HG03520 (cell line): ENCODE measurements around the gene UQCC5.
"Not testable (repeated sequence)": the region's sequence is repeated elsewhere in the genome, so short reads cannot be mapped to it uniquely, and the experiment has no call there.

ENCODE experiments used
- ATAC-seq: cut with Tn5 transposase; IDR thresholded peaks from one replicate; pipeline ENCODE4 v1.9.1; 2021; ENCODE audit warnings: mild to moderate bottlenecking, moderate library complexity; ENCODE audit not compliant: unreplicated experiment

The UQCC5 gene

GRCh38 chr3:52521881-52522650 is 14.3 kb upstream of the UQCC5 start:
- ATAC-seq: no peak

DNA sequence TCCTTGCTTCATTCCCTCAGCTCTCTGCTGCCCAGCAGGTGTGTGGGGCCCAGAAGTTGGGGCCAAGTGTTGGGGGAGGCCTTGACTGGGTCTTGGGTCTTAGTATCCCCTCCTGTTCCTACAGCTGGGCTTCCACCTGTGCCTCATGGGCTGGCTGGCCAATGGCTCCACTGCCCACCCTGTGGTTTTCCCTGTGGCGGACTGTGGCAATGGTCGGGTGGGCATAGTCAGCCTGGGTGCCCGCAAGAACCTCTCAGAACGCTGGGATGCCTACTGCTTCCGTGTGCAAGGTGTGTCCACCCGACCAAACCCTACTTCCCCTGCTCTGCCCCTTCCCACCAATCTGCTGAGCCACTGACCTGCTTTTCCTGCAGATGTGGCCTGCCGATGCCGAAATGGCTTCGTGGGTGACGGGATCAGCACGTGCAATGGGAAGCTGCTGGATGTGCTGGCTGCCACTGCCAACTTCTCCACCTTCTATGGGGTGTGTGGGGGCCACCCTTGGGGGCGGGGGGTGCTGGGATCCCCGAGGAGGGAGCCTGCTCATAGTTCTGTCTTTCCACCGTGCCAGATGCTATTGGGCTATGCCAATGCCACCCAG is 13.7 kb upstream of the UQCC5 start:
- ATAC-seq: no peak

DNA sequence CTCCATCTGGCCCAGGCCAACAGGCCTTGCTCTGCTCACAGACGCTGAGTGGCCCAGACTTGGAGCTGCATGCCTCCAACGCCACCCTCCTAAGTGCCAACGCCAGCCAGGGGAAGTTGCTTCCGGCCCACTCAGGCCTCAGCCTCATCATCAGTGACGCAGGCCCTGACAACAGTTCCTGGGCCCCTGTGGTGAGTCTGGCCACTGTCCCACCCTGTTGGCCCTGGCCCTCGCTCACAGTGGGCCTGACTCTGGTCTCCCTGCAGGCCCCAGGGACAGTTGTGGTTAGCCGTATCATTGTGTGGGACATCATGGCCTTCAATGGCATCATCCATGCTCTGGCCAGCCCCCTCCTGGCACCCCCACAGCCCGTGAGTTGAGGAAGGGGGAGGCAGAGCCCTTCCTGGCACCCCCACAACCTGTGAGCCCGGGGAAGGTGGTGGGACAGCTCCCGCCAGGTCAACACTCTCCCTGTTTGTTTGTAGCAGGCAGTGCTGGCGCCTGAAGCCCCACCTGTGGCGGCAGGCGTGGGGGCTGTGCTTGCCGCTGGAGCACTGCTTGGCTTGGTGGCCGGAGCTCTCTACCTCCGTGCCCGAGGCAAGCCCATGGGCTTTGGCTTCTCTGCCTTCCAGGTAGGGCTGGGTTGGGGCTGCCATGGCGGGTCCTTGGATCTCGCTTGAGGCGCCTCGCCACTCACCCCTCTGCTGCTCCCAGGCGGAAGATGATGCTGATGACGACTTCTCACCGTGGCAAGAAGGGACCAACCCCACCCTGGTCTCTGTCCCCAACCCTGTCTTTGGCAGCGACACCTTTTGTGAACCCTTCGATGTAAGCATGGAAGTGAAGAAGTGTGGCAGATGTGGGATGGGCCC is 12.8 kb upstream of the UQCC5 start:
- no peak for ATAC-seq

GRCh38 chr3:52524258-52524751 is 12.1 kb upstream of the UQCC5 start:
- ATAC-seq: no peak

- ATAC-seq: no peak
Measured at GRCh38 chr3:52524752-52525679, 11.4 kb upstream of the UQCC5 start.

GRCh38 chr3:52525680-52526561 is 10.5 kb upstream of the UQCC5 start:
- no peak for ATAC-seq

- ATAC-seq: not testable (repeated sequence)
Measured at GRCh38 chr3:52526671-52527038, 9.8 kb upstream of the UQCC5 start.

GRCh38 chr3:52527039-52527731 is 9.2 kb upstream of the UQCC5 start:
- no peak for ATAC-seq

DNA sequence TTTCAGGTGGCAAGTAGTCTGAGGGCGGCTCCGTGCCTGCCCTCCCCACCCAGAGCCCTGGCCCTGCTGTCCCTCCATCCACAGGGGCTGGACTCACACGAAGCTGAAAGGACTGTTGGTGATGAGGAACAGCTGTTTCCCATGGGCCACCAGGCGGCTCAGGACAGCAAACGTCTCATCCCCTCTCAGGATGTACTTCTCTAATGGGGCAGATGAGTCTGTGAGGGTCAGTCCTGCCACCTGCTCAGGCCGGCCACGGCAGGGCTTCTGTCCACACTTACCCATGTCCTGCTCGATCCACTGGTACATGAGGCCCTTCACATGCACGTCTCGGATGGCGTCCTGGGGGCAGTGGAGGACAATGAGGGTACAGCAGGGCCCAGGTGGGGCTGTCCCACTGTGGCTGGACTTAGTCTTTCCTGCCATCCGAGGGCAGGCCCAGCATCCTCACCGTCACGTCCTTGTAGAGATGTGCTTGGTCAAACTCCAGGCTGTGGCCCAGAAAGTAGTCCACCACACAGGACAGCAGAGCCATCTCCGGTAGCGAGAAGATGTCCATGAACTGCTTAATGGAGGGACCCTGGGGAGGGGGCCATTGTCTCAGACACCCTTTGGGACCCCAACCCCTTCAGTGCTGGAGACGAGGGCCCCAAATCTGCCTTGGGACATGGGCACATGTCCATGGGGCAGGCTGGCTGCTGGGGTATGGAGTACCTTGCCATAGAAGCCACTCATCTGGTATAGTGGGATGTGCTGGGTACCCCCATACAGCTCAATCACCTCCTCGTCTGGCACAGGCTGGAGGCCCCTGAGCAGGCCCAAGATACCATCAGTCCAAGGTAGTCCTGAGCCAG is 8.4 kb upstream of the UQCC5 start:
- ATAC-seq: no peak

GRCh38 chr3:52528586-52529375 is 7.6 kb upstream of the UQCC5 start:
- no peak for ATAC-seq

DNA sequence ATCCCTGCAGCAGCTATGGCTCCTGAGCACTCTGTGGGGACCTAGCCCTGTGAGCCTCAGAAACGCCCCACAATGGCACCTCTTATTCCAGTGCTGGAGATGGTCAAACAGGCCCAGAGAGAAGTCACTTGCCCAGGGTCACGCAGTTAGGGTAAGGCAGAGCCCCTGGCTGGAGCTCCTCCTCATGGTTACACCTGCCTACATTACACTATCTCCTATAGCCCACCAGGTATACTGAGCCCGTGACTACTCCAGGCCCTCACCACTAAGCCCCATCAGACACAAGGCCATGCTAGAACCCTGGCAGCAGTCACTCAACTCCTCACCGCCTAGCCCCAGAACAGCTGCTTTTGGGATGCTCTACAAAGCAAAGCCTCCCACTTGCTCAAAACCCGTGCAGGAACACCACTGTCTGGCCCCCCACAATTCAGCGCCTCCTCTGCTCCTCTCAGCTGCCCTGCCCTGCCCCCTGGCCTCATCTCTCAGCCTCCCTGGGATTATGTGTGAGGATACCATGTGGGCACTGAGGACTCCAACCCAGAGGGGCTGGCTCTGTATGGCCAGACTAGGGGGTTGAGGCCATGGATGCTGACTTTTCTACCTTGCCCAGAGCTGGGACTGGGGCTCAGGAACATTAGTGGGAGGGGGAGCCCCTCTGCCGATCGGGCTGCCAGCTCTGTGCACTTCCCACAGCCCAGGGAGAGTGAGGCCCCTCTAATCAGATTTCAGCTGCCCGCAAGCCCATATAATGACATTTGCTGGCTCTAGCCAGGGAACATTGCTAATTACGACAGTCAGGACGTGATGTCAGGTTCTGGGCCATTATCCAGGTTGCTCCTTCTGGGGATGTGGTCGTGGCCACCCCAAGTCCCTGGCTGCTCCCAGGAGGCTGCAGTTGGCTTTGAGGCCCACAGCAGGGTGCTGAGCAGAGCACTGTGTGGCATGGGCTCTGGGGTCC is 6.8 kb upstream of the UQCC5 start:
- no peak for ATAC-seq

DNA sequence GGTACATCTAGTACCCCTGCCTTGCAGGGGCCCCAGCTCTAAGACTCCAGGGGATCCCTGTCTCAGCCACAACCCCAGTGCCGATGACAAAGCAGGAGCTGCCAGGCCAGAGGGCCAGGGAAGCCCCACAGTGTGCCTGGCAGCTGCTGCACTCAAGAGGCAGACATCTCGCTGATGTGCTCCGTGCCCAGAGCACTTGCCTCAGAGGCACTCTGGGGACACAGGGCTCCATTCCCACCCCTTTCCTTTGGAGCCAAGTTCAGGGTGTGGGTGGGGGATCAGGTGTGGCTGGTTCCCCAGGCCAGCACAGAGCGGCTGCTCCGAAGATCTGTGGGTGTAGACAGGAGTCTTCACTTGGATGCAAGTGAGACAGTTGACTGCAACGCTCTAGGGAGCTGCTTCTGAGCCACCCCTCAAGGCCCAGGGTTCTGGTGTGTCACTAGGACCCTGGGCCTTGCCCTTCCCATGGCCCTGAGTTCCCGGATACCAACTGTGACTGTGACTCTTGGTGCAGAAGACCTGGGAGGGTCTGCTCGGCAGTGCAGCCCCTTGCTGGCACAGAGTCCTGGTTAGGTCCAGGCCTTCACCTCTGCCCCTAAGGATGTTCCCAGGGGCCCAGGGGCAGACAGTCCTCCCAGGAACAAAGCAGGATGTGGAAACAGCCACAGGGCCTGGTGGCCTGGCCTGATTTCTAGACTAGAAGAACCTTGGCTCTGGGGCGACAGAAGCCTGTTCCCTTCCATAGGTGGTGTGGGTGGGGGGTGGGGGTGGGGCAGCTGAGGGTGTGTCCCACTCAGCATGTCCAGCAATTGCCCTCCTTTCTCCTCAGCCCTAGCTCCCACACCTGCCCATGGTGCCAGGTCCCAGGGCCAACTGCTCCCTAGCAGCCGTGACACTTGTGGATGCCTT is 5.2 kb upstream of the UQCC5 start:
- ATAC-seq: no peak

- no peak for ATAC-seq
Measured at GRCh38 chr3:52531860-52532516, 4.4 kb upstream of the UQCC5 start.

- no peak for ATAC-seq
Measured at GRCh38 chr3:52532517-52532837, 3.9 kb upstream of the UQCC5 start.
